K562 (cell line): Measurements from ENCODE around the gene FKBP2. TPM values are rescaled to one million over a fixed set of nuclear protein-coding genes. Genes with fewer than 3 reads are reported as not detected.

ENCODE experiments used
- ATAC-seq: fragments of 200-7000 bp; cut with Tn5 transposase; 3 replicates; pipeline ENCODE4 v1.9.1; 2020; ENCODE audit warnings: moderate library complexity
- BruUV-seq: library from RNA; stranded (reverse); fragments of 400-500 nt; replicated peaks from 2 replicates; lab custom pipeline; 2021; lab: Mats Ljungman, UMichigan
- CTCF ChIA-PET: fragments of 300-600 bp; formaldehyde crosslinking; extraction: SDS; loops from one replicate; lab custom pipeline; 2021; ENCODE audit warnings: low intra/inter-chr PET ratio; lab: Yijun Ruan, JAX
- POLR2A ChIA-PET: fragments of 300-600, 350-650 bp; sonication (Branson Sonifier 250); formaldehyde crosslinking; extraction: SDS; loops from one replicate; lab custom pipeline; 2021; ENCODE audit warnings: antibody characterized with exemption, inconsistent platforms; lab: Yijun Ruan, JAX
- DNase-seq, 4 experiments: peaks; one replicate each; pipeline versions ENCODE4 v3.0.0 to v3.0.0-alpha.2; 2011 to 2018; ENCODE audit warnings: low spot score in 3 of 4, mixed read lengths in 3 of 4; ENCODE audit errors: extremely low read depth in 1 of 4
- FAIRE-seq: peaks from 2 replicates; lab custom pipeline; 2011; peaks lifted over from hg19 to GRCh38; lab: Jason Lieb, UNC
- H2AFZ ChIP-seq: 2 replicates; pipeline ENCODE4 v1.6.0; 2011; ENCODE audit warnings: low read depth, low read length, control low read depth, inconsistent platforms
- H3K27ac ChIP-seq: fragments of 200-600 bp; 3 replicates; pipeline ENCODE4 v1.8.0; 2011; ENCODE audit warnings: low read depth, mild to moderate bottlenecking, control low read depth, inconsistent platforms, low read length, moderate library complexity, mixed read lengths; ENCODE audit errors: extremely low read depth
- H3K27me3 ChIP-seq, 2 experiments: fragments of 300-600 bp in 1 of 2; 2 replicates in 1 of 2; 3 replicates in 1 of 2; pipeline versions ENCODE4 v1.6.0 to v1.8.0; 2011; ENCODE audit warnings: inconsistent platforms in 2 of 2, low read length in 2 of 2, mild to moderate bottlenecking in 1 of 2, mixed read lengths in 1 of 2, moderate library complexity in 1 of 2; ENCODE audit not compliant: control insufficient read depth in 2 of 2, insufficient read depth in 2 of 2
- H3K36me3 ChIP-seq: fragments of 300-600 bp; 3 replicates; pipeline ENCODE4 v1.8.0; 2011; ENCODE audit warnings: mild to moderate bottlenecking, low read length, inconsistent platforms; ENCODE audit not compliant: control insufficient read depth, insufficient read depth
- H3K4me1 ChIP-seq, 2 experiments: fragments of 200-600 bp in 1 of 2; replicated peaks in 1 of 2; 2 replicates in 1 of 2; 3 replicates in 1 of 2; pipeline versions ENCODE4 v1.5.1 to v1.8.0; 2011; ENCODE audit warnings: inconsistent platforms in 2 of 2, low read length in 2 of 2, mild to moderate bottlenecking in 1 of 2, mixed read lengths in 1 of 2, moderate library complexity in 1 of 2; ENCODE audit not compliant: control insufficient read depth in 2 of 2, insufficient read depth in 2 of 2
- H3K4me2 ChIP-seq: 2 replicates; pipeline ENCODE4 v1.6.1; 2011; ENCODE audit warnings: low read length, control low read depth, inconsistent platforms, mixed read lengths; ENCODE audit not compliant: insufficient read depth
- H3K4me3 ChIP-seq: fragments of 200-600 bp; sonication (generic), shearing (Covaris generic); 2 replicates; pipeline ENCODE4 v1.5.1; 2016; ENCODE audit warnings: control low read depth, inconsistent platforms
- H3K79me2 ChIP-seq: fragments of 200-600 bp; 3 replicates; pipeline ENCODE4 v1.8.0; 2011; ENCODE audit warnings: low read length, inconsistent platforms; ENCODE audit not compliant: control insufficient read depth, insufficient read depth
- H3K9ac ChIP-seq, 2 experiments: 2 replicates each; pipeline versions ENCODE4 v1.6.0 to v1.6.1; 2011; ENCODE audit warnings: low read depth in 2 of 2, low read length in 2 of 2, control low read depth in 1 of 2, inconsistent platforms in 1 of 2, mild to moderate bottlenecking in 1 of 2, mixed read lengths in 1 of 2; ENCODE audit not compliant: insufficient read depth in 1 of 2
- H3K9me1 ChIP-seq: one replicate; pipeline ENCODE4 v1.6.0; 2011; ENCODE audit warnings: inconsistent platforms, mild to moderate bottlenecking, low read length, moderate library complexity; ENCODE audit not compliant: control insufficient read depth, insufficient read depth
- H3K9me3 ChIP-seq: replicated peaks from 2 replicates; pipeline ENCODE4 v1.5.1; 2011; ENCODE audit warnings: low read depth, low read length, inconsistent platforms; ENCODE audit not compliant: control insufficient read depth, insufficient read depth
- H4K20me1 ChIP-seq: replicated peaks from 2 replicates; pipeline ENCODE4 v1.6.1; 2011; ENCODE audit warnings: low read length, inconsistent platforms, mixed read lengths; ENCODE audit not compliant: control insufficient read depth, insufficient read depth
- ADNP ChIP-seq: fragments of 200-800 bp; sonication (Bioruptor generic); IDR thresholded peaks from 2 replicates; pipeline ENCODE4 v1.6.1; 2016; ENCODE audit warnings: missing genetic modification characterization, missing compliant biosample characterization
- CHD1 ChIP-seq: fragments of 200-600 bp; sonication (generic); IDR thresholded peaks from one replicate; pipeline ENCODE4 v1.6.1; 2012; ENCODE audit warnings: mild to moderate bottlenecking, moderate library complexity, low read length, inconsistent platforms
- GTF2E2 ChIP-seq: fragments of 200-800 bp; sonication (Bioruptor generic); IDR thresholded peaks from 2 replicates; pipeline ENCODE4 v1.6.1; 2016; ENCODE audit warnings: missing genetic modification characterization, missing compliant biosample characterization
- HCFC1 ChIP-seq: IDR thresholded peaks from 2 replicates; pipeline ENCODE4 v1.6.1; 2012; ENCODE audit warnings: low read depth, low read length, improper control_type of control experiment
- HDAC1 ChIP-seq, 2 experiments: fragments of 450-650 bp; IDR thresholded peaks; 2 replicates each; pipeline ENCODE4 v1.6.1; 2016 to 2017; ENCODE audit warnings: inconsistent platforms in 1 of 2, mild to moderate bottlenecking in 1 of 2, moderate library complexity in 1 of 2
- HEY1 ChIP-seq: fragments of 250-450 bp; sonication (Bioruptor Pico); IDR thresholded peaks from 2 replicates; pipeline ENCODE4 v1.5.0; 2020; ENCODE audit warnings: mild to moderate bottlenecking, moderate library complexity, borderline replicate concordance
- HOXB6 ChIP-seq: fragments of 250-450 bp; sonication (Bioruptor Pico); IDR thresholded peaks from 2 replicates; pipeline ENCODE4 v1.5.1; 2022; ENCODE audit warnings: mild to moderate bottlenecking, borderline replicate concordance
- KAT2B ChIP-seq: IDR thresholded peaks from one replicate; pipeline ENCODE4 v1.6.1; 2012; ENCODE audit warnings: low read depth, mild to moderate bottlenecking, control low read depth, inconsistent platforms, low read length, moderate library complexity
- NELFE ChIP-seq: IDR thresholded peaks from 2 replicates; pipeline ENCODE4 v1.6.1; 2011; ENCODE audit warnings: mild to moderate bottlenecking; ENCODE audit not compliant: insufficient read depth, insufficient read length
- NR2F6 ChIP-seq: fragments of 450-650 bp; formaldehyde crosslinking; IDR thresholded peaks from 2 replicates; pipeline ENCODE4 v1.4.0; 2020; ENCODE audit warnings: mild to moderate bottlenecking
- OTX1 ChIP-seq: fragments of 450-650 bp; formaldehyde crosslinking; IDR thresholded peaks from 2 replicates; pipeline ENCODE4 v1.4.0; 2022; ENCODE audit warnings: mild to moderate bottlenecking
- RAD51 ChIP-seq: fragments of 450-650 bp; IDR thresholded peaks from 2 replicates; pipeline ENCODE4 v1.7.1; 2016; ENCODE audit warnings: low read depth, mild to moderate bottlenecking, borderline replicate concordance
- SETDB1 ChIP-seq: IDR thresholded peaks from one replicate; pipeline ENCODE4 v1.6.1; 2012; ENCODE audit warnings: low read length, control low read depth, inconsistent platforms
- SMC3 ChIP-seq: conservative IDR thresholded peaks from 2 replicates; pipeline ENCODE4 v1.6.1; 2011; ENCODE audit warnings: low read depth, low read length, improper control_type of control experiment; ENCODE audit not compliant: insufficient read depth
- SREBF1 ChIP-seq: fragments of 150-350 bp; IDR thresholded peaks from 2 replicates; pipeline ENCODE4 v1.6.1; 2014; ENCODE audit warnings: antibody characterized with exemption, low read depth, low read length, borderline replicate concordance
- TAF1 ChIP-seq: IDR thresholded peaks from 2 replicates; pipeline ENCODE4 v1.6.1; 2011; ENCODE audit warnings: mild to moderate bottlenecking, low read length, moderate library complexity; ENCODE audit not compliant: insufficient read depth, control insufficient read depth, severe bottlenecking; ENCODE audit errors: extremely low read depth
- ZBTB7A ChIP-seq: IDR thresholded peaks from 2 replicates; pipeline ENCODE4 v1.6.1; 2011; ENCODE audit warnings: low read depth, mild to moderate bottlenecking, low read length, moderate library complexity, borderline replicate concordance; ENCODE audit not compliant: control insufficient read depth
- ZC3H4 ChIP-seq: sonication (generic); formaldehyde crosslinking; IDR thresholded peaks from 2 replicates; pipeline ENCODE4 v1.9.0; 2021; ENCODE audit warnings: missing genetic modification reagents, borderline replicate concordance
- ZNF830 ChIP-seq: fragments of 250-450 bp; sonication (Bioruptor Pico); IDR thresholded peaks from 2 replicates; pipeline ENCODE4 v1.5.0; 2021; ENCODE audit warnings: mild to moderate bottlenecking
- WGBS: fragments of 100-300 bp; shearing (Covaris generic); methylation state at CpG from one replicate; pipeline ENCODE4 v1.1.6; 2016; ENCODE audit warnings: low coverage, mixed read lengths; ENCODE audit not compliant: insufficient coverage; ENCODE audit errors: missing lambda C conversion rate; 5-methylcytosine and 5-hydroxymethylcytosine counted together
- in situ Hi-C: fragments of 300-500 bp; cut with MboI; formaldehyde crosslinking; loops from 4 replicates; pipeline ENCODE4 v1.15.0; 2018; ENCODE audit warnings: inconsistent platforms, mixed read lengths
- intact Hi-C: fragments of 100-400 bp; cut with micrococcal nuclease; formaldehyde crosslinking; loops from 2 replicates; pipeline ENCODE4 v1.14.2; 2022
- polyA plus RNA-seq, 8 experiments: library from polyadenylated mRNA; depleted of rRNA in 4 of 8; stranded (reverse) in 5 of 8; unstranded in 3 of 8; fragments of >200 nt; fragmentation: Nextera tagmentation in 2 of 8; fragmentation: Illumina TruSeq in 1 of 8; extraction: Ambion mirVana in 2 of 8; extraction: Trizol in 1 of 8; gene quantifications; 2 replicates each; pipeline versions ENCODE4 v1.2.1 to v1.2.3, GENCODE V29; 2011 to 2014; ENCODE audit warnings: inconsistent platforms in 1 of 8, missing spikeins in 1 of 8
- total RNA-seq, 7 experiments: library from RNA; depleted of rRNA in 6 of 7; stranded (reverse); fragments of >200 nt in 6 of 7; fragmentation: Illumina TruSeq in 2 of 7; extraction: Trizol in 2 of 7; gene quantifications; 2 replicates each; pipeline versions ENCODE4 v1.2.1 to v1.2.3, GENCODE V29; 2011 to 2021; ENCODE audit warnings: low replicate concordance in 1 of 7
- TF ChIP-seq, protein P1 (sequence below): fragments of 250-450 bp; sonication (Bioruptor Pico); IDR thresholded peaks from 2 replicates; pipeline ENCODE4 v1.4.0; 2020; ENCODE audit warnings: mild to moderate bottlenecking

Gene FKBP2
- total and polyA plus RNA-seq, 9 of the 15 experiments (the other 6 are each of a cell fraction or from before 2014, with no cell fraction given) = 3.5 to 151 (median 58.1) TPM

DNA sequence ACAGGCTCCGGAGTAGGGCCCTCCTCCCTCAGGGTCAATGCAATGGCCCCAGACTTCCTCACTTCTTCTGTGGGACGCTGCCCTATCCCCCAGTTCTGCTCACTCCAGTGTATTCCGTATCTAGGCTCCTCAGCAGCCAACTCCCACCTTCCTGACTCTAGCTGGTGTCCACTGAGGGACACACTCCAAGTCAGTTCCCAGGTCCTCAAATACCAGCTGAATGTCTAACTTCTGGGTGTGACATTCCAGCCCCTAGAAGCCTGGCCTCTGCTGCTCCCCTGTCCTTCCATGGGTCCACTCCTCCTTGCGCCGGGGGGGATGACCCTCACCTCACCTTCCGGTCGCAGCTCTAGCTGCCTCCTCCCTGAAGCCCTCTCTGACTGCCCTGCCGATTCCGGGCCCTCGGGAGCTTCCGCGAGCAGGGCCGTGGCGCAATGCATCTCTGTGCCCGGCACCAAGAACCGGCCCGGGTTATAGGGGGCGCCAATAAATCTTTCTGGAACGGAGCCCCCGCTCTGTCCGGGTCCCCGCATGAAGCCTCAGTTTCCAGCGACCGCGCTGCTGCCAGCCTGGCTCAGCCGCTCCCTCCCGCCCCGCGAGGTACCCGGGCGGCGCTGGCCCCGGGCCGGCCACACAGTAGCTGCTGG, 28.1 kb downstream of the FKBP2 start:
- intact Hi-C loops = loop anchor here (2.0 kb wide), 1 partner anchor 22 kb away; the partner anchor contains the start of gene PPP1R14B
- no peak for TF ChIP-seq SREBF1
- TF ChIP-seq ADNP = peak; percentile 54; the same call in 1 of the 2 replicates
- TF ChIP-seq HDAC1 (IDR thresholded peaks at IDR 0.05) = peak in 1 of 2 experiments; percentile 17; a peak in 1 of 4 replicates
- TF ChIP-seq HOXB6 = no peak
- no peak for TF ChIP-seq NELFE
- TF ChIP-seq, protein P1, sequence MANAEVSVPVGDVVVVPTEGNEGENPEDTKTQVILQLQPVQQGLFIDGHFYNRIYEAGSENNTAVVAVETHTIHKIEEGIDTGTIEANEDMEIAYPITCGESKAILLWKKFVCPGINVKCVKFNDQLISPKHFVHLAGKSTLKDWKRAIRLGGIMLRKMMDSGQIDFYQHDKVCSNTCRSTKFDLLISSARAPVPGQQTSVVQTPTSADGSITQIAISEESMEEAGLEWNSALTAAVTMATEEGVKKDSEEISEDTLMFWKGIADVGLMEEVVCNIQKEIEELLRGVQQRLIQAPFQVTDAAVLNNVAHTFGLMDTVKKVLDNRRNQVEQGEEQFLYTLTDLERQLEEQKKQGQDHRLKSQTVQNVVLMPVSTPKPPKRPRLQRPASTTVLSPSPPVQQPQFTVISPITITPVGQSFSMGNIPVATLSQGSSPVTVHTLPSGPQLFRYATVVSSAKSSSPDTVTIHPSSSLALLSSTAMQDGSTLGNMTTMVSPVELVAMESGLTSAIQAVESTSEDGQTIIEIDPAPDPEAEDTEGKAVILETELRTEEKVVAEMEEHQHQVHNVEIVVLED = no peak
- no peak for TF ChIP-seq NR2F6 (CRISPR knock-in tag)
- TF ChIP-seq RAD51 = 0 out of 2 replicates have a peak, but pooled peaks have one; percentile 6
- peak; percentile 35 for TF ChIP-seq TAF1
- TF ChIP-seq HCFC1 = peak; percentile 38; the same call in 1 of the 2 replicates
- TF ChIP-seq ZBTB7A = peak; percentile 48; the same call in 1 of the 2 replicates
- TF ChIP-seq KAT2B = no peak
- TF ChIP-seq GTF2E2 (tag) = peak; percentile 53; the same call in 1 of the 2 replicates
- no peak for TF ChIP-seq CHD1
- no peak for TF ChIP-seq SETDB1
- TF ChIP-seq HEY1 = peak; percentile 75; the same call in 1 of the 2 replicates
- TF ChIP-seq ZNF830 = 0 out of 2 replicates have a peak, but pooled peaks have one; percentile 18
- TF ChIP-seq OTX1 (CRISPR knock-in tag) = 0 out of 2 replicates have a peak, but pooled peaks have one; percentile 7
- TF ChIP-seq SMC3 = 0 out of 2 replicates have a peak, but pooled peaks have one; percentile 1
- peak; percentile 33; the same call in 1 of the 2 replicates for TF ChIP-seq ZC3H4 (CRISPR knock-in tag)

More for the DNA sequence above, 28.1 kb downstream of the FKBP2 start:
- no TSS peak for BruUV-seq
- Histone ChIP-seq H3K27ac (peak overlapping the region; percentile 96), H3K27me3 (no peaks in the 10 kb centered on the region), H3K36me3 (peaks cover 43% of the 10 kb centered on the region), H3K4me3 (peak overlapping the region; percentile 60), H4K20me1 (no peaks in the 10 kb centered on the region), H3K4me1 (peaks cover 32 to 59% of the 10 kb centered on the region in 2 experiments), H3K4me2 (peak overlapping the region; percentile 92), H3K9me3 (no peaks in the 10 kb centered on the region), H2AFZ (peak overlapping the region; percentile 78; the same call in 1 of the 2 replicates), H3K9ac (peak overlapping the region; percentile 89 to 99), H3K9me1 (peaks cover 3% of the 10 kb centered on the region), H3K79me2 (peaks cover 43% of the 10 kb centered on the region)
- DNase-seq (peak; percentile 36 to 79 (median 48)), FAIRE-seq (peak; percentile 72), ATAC-seq (peak; percentile 59)
- under 1% methylated on average over 23 of the region's 34 CpGs for WGBS
- in situ Hi-C loops = no loop called here
- POLR2A ChIA-PET = interaction anchor here (0.6 to 5.7 kb wide), 17 partner anchors 12 to 1459 kb away, joined by 3 to 58 read pairs (median 5); partner anchors contain the start of genes BAD, CATSPERZ, ESRRA and FERMT3
- CTCF ChIA-PET = interaction anchor here (2.6 kb wide), 1 partner anchor 65 kb away, joined by 11 read pairs; no protein-coding TSS in a partner anchor
